ENCODE measurements around the gene GPR78.

The GPR78 gene

GRCh38 chr4:8599091-8599460 lies 18.9 kb downstream of the GPR78 start:
- no peak overlapping the region for H3K4me3 ChIP-seq (ENCODE audit: low read depth, low read length)

DNA sequence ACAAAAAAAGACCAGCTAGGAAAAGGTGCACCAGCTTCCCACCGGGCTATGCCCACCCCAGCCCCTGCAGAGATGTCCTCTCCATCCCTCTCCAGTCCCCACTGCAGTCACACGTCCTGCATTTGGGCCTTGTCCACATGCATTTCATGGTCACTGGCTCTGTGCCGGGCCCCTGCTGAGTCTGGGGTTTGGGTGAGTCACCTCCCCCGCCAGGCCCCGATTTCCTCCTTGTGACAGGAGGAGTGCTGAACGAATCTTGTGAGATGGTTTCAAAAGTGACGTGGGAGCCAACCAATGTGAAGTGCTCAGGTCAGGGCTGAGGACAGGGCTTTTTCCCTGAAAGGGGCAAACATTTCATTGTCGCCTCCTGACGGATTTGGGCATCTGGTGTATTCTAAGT lies 19.5 kb downstream of the GPR78 start:
- no peak overlapping the region for H3K4me3 ChIP-seq (ENCODE audit: low read depth, low read length)
- TF ChIP-seq, protein P1, sequence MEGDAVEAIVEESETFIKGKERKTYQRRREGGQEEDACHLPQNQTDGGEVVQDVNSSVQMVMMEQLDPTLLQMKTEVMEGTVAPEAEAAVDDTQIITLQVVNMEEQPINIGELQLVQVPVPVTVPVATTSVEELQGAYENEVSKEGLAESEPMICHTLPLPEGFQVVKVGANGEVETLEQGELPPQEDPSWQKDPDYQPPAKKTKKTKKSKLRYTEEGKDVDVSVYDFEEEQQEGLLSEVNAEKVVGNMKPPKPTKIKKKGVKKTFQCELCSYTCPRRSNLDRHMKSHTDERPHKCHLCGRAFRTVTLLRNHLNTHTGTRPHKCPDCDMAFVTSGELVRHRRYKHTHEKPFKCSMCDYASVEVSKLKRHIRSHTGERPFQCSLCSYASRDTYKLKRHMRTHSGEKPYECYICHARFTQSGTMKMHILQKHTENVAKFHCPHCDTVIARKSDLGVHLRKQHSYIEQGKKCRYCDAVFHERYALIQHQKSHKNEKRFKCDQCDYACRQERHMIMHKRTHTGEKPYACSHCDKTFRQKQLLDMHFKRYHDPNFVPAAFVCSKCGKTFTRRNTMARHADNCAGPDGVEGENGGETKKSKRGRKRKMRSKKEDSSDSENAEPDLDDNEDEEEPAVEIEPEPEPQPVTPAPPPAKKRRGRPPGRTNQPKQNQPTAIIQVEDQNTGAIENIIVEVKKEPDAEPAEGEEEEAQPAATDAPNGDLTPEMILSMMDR (IDR thresholded peaks at IDR 0.05; ENCODE audit: control insufficient read depth, extremely low read depth, insufficient read depth): no peak
- DNase-seq (ENCODE audit: low read depth): no peak

More at GRCh38 chr4:8599091-8599460, 18.9 kb downstream of the GPR78 start:
- DNase-seq (ENCODE audit: low read depth): no peak
- TF ChIP-seq, protein P1 (IDR thresholded peaks at IDR 0.05; ENCODE audit: control insufficient read depth, extremely low read depth, insufficient read depth): no peak

- TF ChIP-seq, protein P1 (IDR thresholded peaks at IDR 0.05; ENCODE audit: control insufficient read depth, extremely low read depth, insufficient read depth): no peak
- DNase-seq (ENCODE audit: low read depth): no peak
- no peak overlapping the region for H3K4me3 ChIP-seq (ENCODE audit: low read depth, low read length)
Measured at GRCh38 chr4:8600266-8600665, 20.1 kb downstream of the GPR78 start.

DNA sequence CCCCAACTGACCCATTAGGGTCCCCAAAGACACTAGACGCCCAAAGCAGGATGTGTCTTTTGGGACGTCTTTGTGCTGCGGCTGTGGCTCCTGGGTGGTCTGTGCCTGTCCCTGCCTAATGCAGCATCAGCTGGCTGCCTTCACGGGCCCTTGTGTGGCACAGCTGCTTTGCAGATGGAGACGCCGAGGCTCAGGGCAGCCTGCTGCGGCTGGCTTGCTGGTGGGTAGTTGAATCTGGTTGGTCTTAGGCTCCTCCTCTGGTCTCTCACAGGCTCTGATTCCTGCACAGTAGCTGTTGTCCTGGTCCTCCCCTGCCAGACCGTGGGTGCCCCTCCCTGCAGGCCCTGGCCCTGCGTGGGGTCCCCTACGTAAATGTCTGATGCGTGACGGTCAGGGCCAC lies 20.5 kb downstream of the GPR78 start:
- TF ChIP-seq, protein P1 (IDR thresholded peaks at IDR 0.05; ENCODE audit: control insufficient read depth, extremely low read depth, insufficient read depth): no peak
- DNase-seq (ENCODE audit: low read depth): no peak
- no peak overlapping the region for H3K4me3 ChIP-seq (ENCODE audit: low read depth, low read length)

DNA sequence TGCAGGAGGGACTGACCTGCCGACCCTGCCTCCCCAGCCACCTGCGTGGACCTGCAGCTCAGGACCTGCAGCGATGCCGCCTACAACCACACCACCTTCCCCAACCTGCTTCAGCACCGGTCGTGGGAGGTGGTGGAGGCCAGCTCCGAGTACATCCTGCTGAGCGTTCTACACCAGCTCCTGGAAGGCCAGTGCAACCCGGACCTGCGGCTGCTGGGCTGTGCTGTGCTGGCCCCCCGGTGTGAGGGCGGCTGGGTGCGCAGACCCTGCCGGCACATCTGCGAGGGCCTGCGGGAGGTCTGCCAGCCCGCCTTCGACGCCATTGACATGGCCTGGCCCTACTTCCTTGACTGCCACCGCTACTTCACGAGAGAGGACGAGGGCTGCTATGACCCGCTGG lies 20.9 kb downstream of the GPR78 start:
- DNase-seq (ENCODE audit: low read depth): no peak
- H3K4me3 ChIP-seq (ENCODE audit: low read depth, low read length): no peak overlapping the region
- TF ChIP-seq, protein P1 (IDR thresholded peaks at IDR 0.05; ENCODE audit: control insufficient read depth, extremely low read depth, insufficient read depth): no peak

DNA sequence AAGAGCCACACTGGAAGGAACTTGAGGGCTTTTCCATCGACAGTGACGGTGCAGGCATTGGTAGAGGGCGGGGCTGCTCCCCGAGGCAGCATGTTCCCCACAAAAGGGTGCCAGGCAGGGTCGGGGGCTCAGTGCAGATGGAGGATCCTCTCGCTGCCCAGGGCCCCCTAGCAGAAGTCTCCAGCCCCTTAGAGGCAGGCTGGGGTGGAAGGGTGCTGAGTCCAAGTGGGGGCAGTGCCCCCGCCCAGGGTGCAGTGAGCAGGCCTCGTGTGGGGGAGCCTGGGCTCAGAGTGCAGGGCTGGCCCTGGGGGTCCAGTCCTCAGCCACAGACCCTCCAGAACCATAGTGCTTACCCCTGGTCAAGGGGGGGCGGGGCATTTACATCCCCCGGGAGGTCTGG lies 21.4 kb downstream of the GPR78 start:
- DNase-seq (ENCODE audit: low read depth): no peak
- no peak overlapping the region for H3K4me3 ChIP-seq (ENCODE audit: low read depth, low read length)
- TF ChIP-seq, protein P1 (IDR thresholded peaks at IDR 0.05; ENCODE audit: control insufficient read depth, extremely low read depth, insufficient read depth): no peak

DNA sequence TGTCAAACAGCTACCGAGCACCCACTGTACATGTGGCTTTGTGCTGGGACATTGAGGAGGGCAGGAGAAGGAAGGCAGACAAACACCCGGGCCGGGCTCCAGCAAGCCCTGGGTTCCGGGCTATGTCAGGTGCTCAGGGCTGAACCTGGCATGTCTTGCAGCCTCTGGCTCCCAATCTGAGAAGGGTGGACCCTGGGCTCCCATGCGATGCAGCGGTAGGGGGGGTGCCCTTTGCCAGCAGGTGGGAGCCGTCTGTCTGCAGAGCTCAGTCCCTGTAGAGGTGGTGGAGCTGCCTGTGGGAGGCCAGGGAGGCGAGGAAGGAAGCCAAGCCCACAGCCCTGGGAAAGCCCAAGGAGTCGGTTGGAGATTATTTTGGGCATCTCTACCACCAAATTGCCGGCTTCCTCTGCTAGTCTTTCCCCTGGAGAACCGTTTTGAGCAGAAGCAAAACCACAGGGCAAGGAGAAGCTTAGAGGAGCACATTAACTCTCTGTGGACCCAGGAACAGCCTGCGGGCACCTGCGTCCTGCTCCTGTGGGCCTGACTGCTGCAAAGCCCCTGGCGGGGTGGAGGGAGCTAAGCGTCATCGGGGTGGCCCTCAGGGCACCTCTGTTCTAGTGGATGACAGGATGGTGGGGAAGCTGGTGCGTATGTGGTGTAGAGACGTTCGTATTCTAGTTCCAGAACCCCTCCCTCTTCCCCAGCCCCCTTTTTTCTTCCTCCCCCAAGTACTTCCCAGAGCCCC lies 22.7 kb downstream of the GPR78 start:
- TF ChIP-seq, protein P1 (IDR thresholded peaks at IDR 0.05; ENCODE audit: control insufficient read depth, extremely low read depth, insufficient read depth): no peak
- H3K4me3 ChIP-seq (ENCODE audit: low read depth, low read length): no peak overlapping the region
- no peak for DNase-seq (ENCODE audit: low read depth)
